GM23338 (cell line): ENCODE measurements around the gene BCAR3. TPM values are rescaled to one million over a fixed set of nuclear protein-coding genes. Genes with fewer than 3 reads are reported as not detected.

Source experiments
- ATAC-seq: fragments of 200-7000 bp; cut with Tn5 transposase; 3 replicates; pipeline ENCODE4 v1.9.1; 2020
- DNase-seq: peaks from one replicate; pipeline ENCODE4 v3.0.0-alpha.2; 2015; ENCODE audit warnings: low spot score
- H2AFZ ChIP-seq: fragments of 200-600 bp; sonication (generic); 2 replicates; pipeline ENCODE4 v1.8.0; 2016; ENCODE audit warnings: antibody characterized with exemption, mild to moderate bottlenecking, moderate library complexity
- H3F3A ChIP-seq: fragments of 200-600 bp; sonication (generic); replicated peaks from 2 replicates; pipeline ENCODE4 v1.8.0; 2017; ENCODE audit warnings: antibody characterized with exemption, mixed run types, low read depth
- H3K27ac ChIP-seq: fragments of 200-600 bp; sonication (generic); 2 replicates; pipeline ENCODE4 v1.6.1; 2016; ENCODE audit warnings: low read depth
- H3K27me3 ChIP-seq: fragments of 200-600 bp; sonication (generic); 2 replicates; pipeline ENCODE4 v1.8.0; 2016; ENCODE audit warnings: mild to moderate bottlenecking, mixed run types, moderate library complexity; ENCODE audit not compliant: insufficient read depth
- H3K36me3 ChIP-seq: fragments of 200-600 bp; sonication (generic); 2 replicates; pipeline ENCODE4 v1.8.0; 2016; ENCODE audit warnings: mild to moderate bottlenecking; ENCODE audit not compliant: insufficient read depth
- H3K4me1 ChIP-seq: fragments of 200-600 bp; sonication (generic); 2 replicates; pipeline ENCODE4 v1.8.0; 2016; ENCODE audit warnings: mild to moderate bottlenecking, moderate library complexity; ENCODE audit not compliant: insufficient read depth
- H3K4me2 ChIP-seq: fragments of 200-600 bp; sonication (generic); 2 replicates; pipeline ENCODE4 v1.7.1; 2017; ENCODE audit warnings: mixed run types
- H3K4me3 ChIP-seq: fragments of 200-600 bp; sonication (generic); 2 replicates; pipeline ENCODE4 v1.6.1; 2016; ENCODE audit warnings: mixed run types
- H3K79me2 ChIP-seq: fragments of 200-600 bp; sonication (generic); replicated peaks from 2 replicates; pipeline ENCODE4 v1.8.0; 2017; ENCODE audit warnings: mild to moderate bottlenecking; ENCODE audit not compliant: insufficient read depth
- H3K9me2 ChIP-seq: fragments of 200-600 bp; sonication (generic); 2 replicates; pipeline ENCODE4 v1.8.0; 2017; ENCODE audit not compliant: insufficient read depth
- H4K20me1 ChIP-seq: fragments of 200-600 bp; sonication (generic); replicated peaks from 2 replicates; pipeline ENCODE4 v1.8.0; 2017; ENCODE audit warnings: mild to moderate bottlenecking; ENCODE audit not compliant: insufficient read depth
- H3K27ac Mint-ChIP-seq: 2 replicates; pipeline ENCODE4 v1.8.0; 2020; ENCODE audit warnings: inconsistent platforms, mild to moderate bottlenecking, moderate library complexity, mixed read lengths
- H3K27me3 Mint-ChIP-seq: 3 replicates; pipeline ENCODE4 v1.8.0; 2022; ENCODE audit warnings: low read depth, mild to moderate bottlenecking, moderate library complexity, mixed read lengths, inconsistent platforms; ENCODE audit not compliant: insufficient read depth, poor library complexity
- H3K36me3 Mint-ChIP-seq: 3 replicates; pipeline ENCODE4 v1.8.0; 2021; ENCODE audit warnings: low read depth, mild to moderate bottlenecking, inconsistent platforms, moderate library complexity, mixed read lengths
- H3K4me1 Mint-ChIP-seq: 3 replicates; pipeline ENCODE4 v1.8.0; 2020; ENCODE audit warnings: mild to moderate bottlenecking, inconsistent platforms, mixed read lengths
- H3K4me3 Mint-ChIP-seq: 3 replicates; pipeline ENCODE4 v1.8.0; 2021; ENCODE audit warnings: moderate library complexity, mild to moderate bottlenecking, inconsistent platforms, mixed read lengths
- H3K9me3 Mint-ChIP-seq: 3 replicates; pipeline ENCODE4 v1.8.0; 2020; ENCODE audit warnings: moderate library complexity, mild to moderate bottlenecking, inconsistent platforms, mixed read lengths
- CREB1 ChIP-seq: fragments of 250-450 bp; sonication (Bioruptor Pico); IDR thresholded peaks from 2 replicates; pipeline ENCODE4 v1.5.0; 2020; ENCODE audit warnings: low read depth, mild to moderate bottlenecking, moderate library complexity
- ETS1 ChIP-seq: IDR thresholded peaks from 2 replicates; pipeline ENCODE4 v1.6.1; 2016; ENCODE audit warnings: antibody characterized with exemption
- EZH2 ChIP-seq: fragments of 200-600 bp; sonication (generic); IDR thresholded peaks from one replicate; pipeline ENCODE4 v1.8.0; 2017; ENCODE audit warnings: antibody characterized with exemption, mild to moderate bottlenecking, low read depth; ENCODE audit not compliant: unreplicated experiment
- EZH2phosphoT487 ChIP-seq: fragments of 200-600 bp; sonication (generic); IDR thresholded peaks from one replicate; pipeline ENCODE4 v1.8.1; 2018; ENCODE audit warnings: antibody characterized with exemption; ENCODE audit not compliant: unreplicated experiment
- JUNB ChIP-seq: IDR thresholded peaks from one replicate; pipeline ENCODE4 v1.6.1; 2016; ENCODE audit warnings: antibody characterized with exemption; ENCODE audit not compliant: unreplicated experiment
- NANOG ChIP-seq: IDR thresholded peaks from 2 replicates; pipeline ENCODE4 v1.6.1; 2016; ENCODE audit warnings: antibody characterized with exemption, borderline replicate concordance
- STAT1 ChIP-seq: IDR thresholded peaks from one replicate; pipeline ENCODE4 v1.6.1; 2016; ENCODE audit warnings: antibody characterized with exemption; ENCODE audit not compliant: unreplicated experiment
- ZNF331 ChIP-seq: fragments of 250-450 bp; sonication (Bioruptor Pico); IDR thresholded peaks from 2 replicates; pipeline ENCODE4 v1.5.0; 2020; ENCODE audit warnings: low read depth, mild to moderate bottlenecking, moderate library complexity
- polyA plus RNA-seq: library from polyadenylated mRNA; unstranded; fragments of >200 nt; fragmentation: Nextera tagmentation; extraction: Ambion mirVana; gene quantifications from 2 replicates; pipeline ENCODE4 v1.2.1, GENCODE V29; 2016
- total RNA-seq: library from RNA; depleted of rRNA; stranded (reverse); fragments of >200 nt; shearing (Covaris generic); gene quantifications from 2 replicates; pipeline ENCODE4 v1.2.3, GENCODE V29; 2014
- TF ChIP-seq, protein P1 (sequence below): fragments of 250-450 bp; sonication (Bioruptor Pico); IDR thresholded peaks from 2 replicates; pipeline ENCODE4 v1.5.0; 2020; ENCODE audit warnings: mild to moderate bottlenecking, moderate library complexity
- TF ChIP-seq, protein P2 (sequence below), 2 experiments: fragments of 200-600 bp in 1 of 2; sonication (generic) in 1 of 2; conservative IDR thresholded peaks; 2 replicates each; pipeline versions ENCODE4 v1.5.1 to v1.6.1; 2016 to 2017; ENCODE audit warnings: antibody characterized with exemption in 2 of 2, low read depth in 2 of 2, mild to moderate bottlenecking in 2 of 2, moderate library complexity in 1 of 2
- TF ChIP-seq, protein P3 (sequence below): IDR thresholded peaks from one replicate; pipeline ENCODE4 v1.6.1; 2018; ENCODE audit warnings: antibody characterized with exemption; ENCODE audit not compliant: unreplicated experiment

BCAR3 gene
- total and polyA plus RNA-seq, 2 experiments from 2014 or later, result 5.5 to 9.7 TPM

DNA sequence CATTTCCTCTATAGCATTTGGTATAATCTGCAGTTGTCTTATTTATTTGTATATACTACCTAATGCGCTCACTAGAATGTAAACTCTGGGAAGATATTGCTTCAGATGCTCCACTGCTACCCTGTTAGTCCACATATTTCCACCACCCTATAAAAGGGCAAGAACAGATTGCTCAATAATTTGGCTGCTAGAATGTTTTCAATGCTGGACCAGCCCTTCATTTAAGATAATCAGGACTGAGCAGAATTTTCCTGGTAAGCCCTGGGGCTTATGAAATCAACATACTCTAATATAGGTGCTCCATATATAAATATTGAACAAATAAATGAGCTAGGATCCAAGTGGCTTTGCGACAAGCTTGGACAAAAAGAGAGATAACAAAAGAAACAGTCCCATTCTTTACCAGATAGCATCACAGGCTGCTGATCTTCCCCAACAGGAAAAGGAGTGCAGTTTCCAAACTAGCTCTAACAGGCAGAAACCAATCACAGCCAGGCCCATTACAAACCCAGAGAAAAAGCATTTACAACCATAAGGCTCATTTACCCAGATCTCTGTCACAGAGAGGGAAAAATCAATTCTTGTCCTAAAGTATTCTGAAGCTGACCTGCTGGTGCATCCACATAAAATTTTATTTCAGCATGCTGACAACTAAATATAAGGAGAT is 8.3 kb downstream of the BCAR3 start (continued):
- no peak for TF ChIP-seq NANOG
- TF ChIP-seq, protein P1, sequence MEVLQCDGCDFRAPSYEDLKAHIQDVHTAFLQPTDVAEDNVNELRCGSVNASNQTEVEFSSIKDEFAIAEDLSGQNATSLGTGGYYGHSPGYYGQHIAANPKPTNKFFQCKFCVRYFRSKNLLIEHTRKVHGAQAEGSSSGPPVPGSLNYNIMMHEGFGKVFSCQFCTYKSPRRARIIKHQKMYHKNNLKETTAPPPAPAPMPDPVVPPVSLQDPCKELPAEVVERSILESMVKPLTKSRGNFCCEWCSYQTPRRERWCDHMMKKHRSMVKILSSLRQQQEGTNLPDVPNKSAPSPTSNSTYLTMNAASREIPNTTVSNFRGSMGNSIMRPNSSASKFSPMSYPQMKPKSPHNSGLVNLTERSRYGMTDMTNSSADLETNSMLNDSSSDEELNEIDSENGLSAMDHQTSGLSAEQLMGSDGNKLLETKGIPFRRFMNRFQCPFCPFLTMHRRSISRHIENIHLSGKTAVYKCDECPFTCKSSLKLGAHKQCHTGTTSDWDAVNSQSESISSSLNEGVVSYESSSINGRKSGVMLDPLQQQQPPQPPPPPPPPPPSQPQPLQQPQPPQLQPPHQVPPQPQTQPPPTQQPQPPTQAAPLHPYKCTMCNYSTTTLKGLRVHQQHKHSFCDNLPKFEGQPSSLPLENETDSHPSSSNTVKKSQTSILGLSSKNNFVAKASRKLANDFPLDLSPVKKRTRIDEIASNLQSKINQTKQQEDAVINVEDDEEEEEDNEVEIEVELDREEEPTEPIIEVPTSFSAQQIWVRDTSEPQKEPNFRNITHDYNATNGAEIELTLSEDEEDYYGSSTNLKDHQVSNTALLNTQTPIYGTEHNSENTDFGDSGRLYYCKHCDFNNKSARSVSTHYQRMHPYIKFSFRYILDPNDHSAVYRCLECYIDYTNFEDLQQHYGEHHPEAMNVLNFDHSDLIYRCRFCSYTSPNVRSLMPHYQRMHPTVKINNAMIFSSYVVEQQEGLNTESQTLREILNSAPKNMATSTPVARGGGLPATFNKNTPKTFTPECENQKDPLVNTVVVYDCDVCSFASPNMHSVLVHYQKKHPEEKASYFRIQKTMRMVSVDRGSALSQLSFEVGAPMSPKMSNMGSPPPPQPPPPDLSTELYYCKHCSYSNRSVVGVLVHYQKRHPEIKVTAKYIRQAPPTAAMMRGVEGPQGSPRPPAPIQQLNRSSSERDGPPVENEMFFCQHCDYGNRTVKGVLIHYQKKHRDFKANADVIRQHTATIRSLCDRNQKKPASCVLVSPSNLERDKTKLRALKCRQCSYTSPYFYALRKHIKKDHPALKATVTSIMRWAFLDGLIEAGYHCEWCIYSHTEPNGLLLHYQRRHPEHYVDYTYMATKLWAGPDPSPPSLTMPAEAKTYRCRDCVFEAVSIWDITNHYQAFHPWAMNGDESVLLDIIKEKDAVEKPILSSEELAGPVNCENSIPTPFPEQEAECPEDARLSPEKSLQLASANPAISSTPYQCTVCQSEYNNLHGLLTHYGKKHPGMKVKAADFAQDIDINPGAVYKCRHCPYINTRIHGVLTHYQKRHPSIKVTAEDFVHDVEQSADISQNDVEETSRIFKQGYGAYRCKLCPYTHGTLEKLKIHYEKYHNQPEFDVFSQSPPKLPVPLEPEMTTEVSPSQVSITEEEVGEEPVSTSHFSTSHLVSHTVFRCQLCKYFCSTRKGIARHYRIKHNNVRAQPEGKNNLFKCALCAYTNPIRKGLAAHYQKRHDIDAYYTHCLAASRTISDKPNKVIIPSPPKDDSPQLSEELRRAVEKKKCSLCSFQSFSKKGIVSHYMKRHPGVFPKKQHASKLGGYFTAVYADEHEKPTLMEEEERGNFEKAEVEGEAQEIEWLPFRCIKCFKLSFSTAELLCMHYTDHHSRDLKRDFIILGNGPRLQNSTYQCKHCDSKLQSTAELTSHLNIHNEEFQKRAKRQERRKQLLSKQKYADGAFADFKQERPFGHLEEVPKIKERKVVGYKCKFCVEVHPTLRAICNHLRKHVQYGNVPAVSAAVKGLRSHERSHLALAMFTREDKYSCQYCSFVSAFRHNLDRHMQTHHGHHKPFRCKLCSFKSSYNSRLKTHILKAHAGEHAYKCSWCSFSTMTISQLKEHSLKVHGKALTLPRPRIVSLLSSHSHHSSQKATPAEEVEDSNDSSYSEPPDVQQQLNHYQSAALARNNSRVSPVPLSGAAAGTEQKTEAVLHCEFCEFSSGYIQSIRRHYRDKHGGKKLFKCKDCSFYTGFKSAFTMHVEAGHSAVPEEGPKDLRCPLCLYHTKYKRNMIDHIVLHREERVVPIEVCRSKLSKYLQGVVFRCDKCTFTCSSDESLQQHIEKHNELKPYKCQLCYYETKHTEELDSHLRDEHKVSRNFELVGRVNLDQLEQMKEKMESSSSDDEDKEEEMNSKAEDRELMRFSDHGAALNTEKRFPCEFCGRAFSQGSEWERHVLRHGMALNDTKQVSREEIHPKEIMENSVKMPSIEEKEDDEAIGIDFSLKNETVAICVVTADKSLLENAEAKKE, result no peak
- no peak for TF ChIP-seq CREB1
- no peak for TF ChIP-seq JUNB
- TF ChIP-seq STAT1, result no peak
- TF ChIP-seq ZNF331 (CRISPR knock-in tag), result no peak

- H3K79me2 ChIP-seq, result peaks cover 16% of the 10 kb centered on the region
- no peaks in the 10 kb centered on the region for H3F3A ChIP-seq
- ATAC-seq (no peak), DNase-seq (no peak)
- H4K20me1 ChIP-seq, result 0 out of 2 replicates have a peak, but pooled peaks cover 2% of the 10 kb centered on the region
- H3K9me2 ChIP-seq, result no peaks in the 10 kb centered on the region
- peaks cover 4% of the 10 kb centered on the region; the same call in 1 of the 2 replicates for H3K4me1 ChIP-seq
- H3K4me3 Mint-ChIP-seq, result no peak overlapping the region
- no peak overlapping the region for H3K4me2 ChIP-seq
- no peaks in the 10 kb centered on the region for H3K27me3 ChIP-seq
- no peaks in the 10 kb centered on the region for H3K9me3 Mint-ChIP-seq
- no peak overlapping the region for H3K27ac Mint-ChIP-seq
- H3K27me3 Mint-ChIP-seq, result peaks cover 10% of the 10 kb centered on the region
- no peak overlapping the region for H2AFZ ChIP-seq
- H3K36me3 ChIP-seq, result peaks cover 8% of the 10 kb centered on the region
- H3K4me1 Mint-ChIP-seq, result peaks cover 21% of the 10 kb centered on the region
- no peak overlapping the region for H3K4me3 ChIP-seq
- H3K36me3 Mint-ChIP-seq, result peaks cover 6% of the 10 kb centered on the region; the same call in 2 of the 3 replicates
- H3K27ac ChIP-seq, result no peak overlapping the region
- TF ChIP-seq NANOG, result no peak
- TF ChIP-seq ETS1, result no peak
- no peak for TF ChIP-seq EZH2
- no peak for TF ChIP-seq STAT1
- TF ChIP-seq, protein P2, sequence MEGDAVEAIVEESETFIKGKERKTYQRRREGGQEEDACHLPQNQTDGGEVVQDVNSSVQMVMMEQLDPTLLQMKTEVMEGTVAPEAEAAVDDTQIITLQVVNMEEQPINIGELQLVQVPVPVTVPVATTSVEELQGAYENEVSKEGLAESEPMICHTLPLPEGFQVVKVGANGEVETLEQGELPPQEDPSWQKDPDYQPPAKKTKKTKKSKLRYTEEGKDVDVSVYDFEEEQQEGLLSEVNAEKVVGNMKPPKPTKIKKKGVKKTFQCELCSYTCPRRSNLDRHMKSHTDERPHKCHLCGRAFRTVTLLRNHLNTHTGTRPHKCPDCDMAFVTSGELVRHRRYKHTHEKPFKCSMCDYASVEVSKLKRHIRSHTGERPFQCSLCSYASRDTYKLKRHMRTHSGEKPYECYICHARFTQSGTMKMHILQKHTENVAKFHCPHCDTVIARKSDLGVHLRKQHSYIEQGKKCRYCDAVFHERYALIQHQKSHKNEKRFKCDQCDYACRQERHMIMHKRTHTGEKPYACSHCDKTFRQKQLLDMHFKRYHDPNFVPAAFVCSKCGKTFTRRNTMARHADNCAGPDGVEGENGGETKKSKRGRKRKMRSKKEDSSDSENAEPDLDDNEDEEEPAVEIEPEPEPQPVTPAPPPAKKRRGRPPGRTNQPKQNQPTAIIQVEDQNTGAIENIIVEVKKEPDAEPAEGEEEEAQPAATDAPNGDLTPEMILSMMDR (conservative IDR thresholded peaks at IDR 0.05; ENCODE audit: low read depth in 2 of 2), result no peak
- TF ChIP-seq EZH2phosphoT487, result no peak
- no peak for TF ChIP-seq JUNB
- TF ChIP-seq, protein P3, sequence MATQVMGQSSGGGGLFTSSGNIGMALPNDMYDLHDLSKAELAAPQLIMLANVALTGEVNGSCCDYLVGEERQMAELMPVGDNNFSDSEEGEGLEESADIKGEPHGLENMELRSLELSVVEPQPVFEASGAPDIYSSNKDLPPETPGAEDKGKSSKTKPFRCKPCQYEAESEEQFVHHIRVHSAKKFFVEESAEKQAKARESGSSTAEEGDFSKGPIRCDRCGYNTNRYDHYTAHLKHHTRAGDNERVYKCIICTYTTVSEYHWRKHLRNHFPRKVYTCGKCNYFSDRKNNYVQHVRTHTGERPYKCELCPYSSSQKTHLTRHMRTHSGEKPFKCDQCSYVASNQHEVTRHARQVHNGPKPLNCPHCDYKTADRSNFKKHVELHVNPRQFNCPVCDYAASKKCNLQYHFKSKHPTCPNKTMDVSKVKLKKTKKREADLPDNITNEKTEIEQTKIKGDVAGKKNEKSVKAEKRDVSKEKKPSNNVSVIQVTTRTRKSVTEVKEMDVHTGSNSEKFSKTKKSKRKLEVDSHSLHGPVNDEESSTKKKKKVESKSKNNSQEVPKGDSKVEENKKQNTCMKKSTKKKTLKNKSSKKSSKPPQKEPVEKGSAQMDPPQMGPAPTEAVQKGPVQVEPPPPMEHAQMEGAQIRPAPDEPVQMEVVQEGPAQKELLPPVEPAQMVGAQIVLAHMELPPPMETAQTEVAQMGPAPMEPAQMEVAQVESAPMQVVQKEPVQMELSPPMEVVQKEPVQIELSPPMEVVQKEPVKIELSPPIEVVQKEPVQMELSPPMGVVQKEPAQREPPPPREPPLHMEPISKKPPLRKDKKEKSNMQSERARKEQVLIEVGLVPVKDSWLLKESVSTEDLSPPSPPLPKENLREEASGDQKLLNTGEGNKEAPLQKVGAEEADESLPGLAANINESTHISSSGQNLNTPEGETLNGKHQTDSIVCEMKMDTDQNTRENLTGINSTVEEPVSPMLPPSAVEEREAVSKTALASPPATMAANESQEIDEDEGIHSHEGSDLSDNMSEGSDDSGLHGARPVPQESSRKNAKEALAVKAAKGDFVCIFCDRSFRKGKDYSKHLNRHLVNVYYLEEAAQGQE, result no peak
Observed at GRCh38 chr1:93672477-93673162, 9.0 kb downstream of the BCAR3 start.
